Thyroid gland (tissue), 4 donors: ENCODE measurements around the gene SGSH.

Experiments used
- POLR2A ChIP-seq, 2 donors: fragments of 450-650 bp; IDR thresholded peaks; one replicate each; pipeline ENCODE4 v1.6.1; 2017; ENCODE audit warnings: antibody characterized with exemption in 2 of 2, mild to moderate bottlenecking in 2 of 2, moderate library complexity in 1 of 2
- TF ChIP-seq, protein P1 (sequence below), 6 experiments: fragments of 200-600 bp in 3 of 6; fragments of 450-650 bp in 3 of 6; sonication (generic) in 3 of 6; IDR thresholded peaks; one replicate each; pipeline ENCODE4 v1.5.1; 2016 to 2019; ENCODE audit warnings: antibody characterized with exemption in 6 of 6, mild to moderate bottlenecking in 2 of 6, inconsistent platforms in 1 of 6, moderate library complexity in 1 of 6

- TF ChIP-seq, protein P1, sequence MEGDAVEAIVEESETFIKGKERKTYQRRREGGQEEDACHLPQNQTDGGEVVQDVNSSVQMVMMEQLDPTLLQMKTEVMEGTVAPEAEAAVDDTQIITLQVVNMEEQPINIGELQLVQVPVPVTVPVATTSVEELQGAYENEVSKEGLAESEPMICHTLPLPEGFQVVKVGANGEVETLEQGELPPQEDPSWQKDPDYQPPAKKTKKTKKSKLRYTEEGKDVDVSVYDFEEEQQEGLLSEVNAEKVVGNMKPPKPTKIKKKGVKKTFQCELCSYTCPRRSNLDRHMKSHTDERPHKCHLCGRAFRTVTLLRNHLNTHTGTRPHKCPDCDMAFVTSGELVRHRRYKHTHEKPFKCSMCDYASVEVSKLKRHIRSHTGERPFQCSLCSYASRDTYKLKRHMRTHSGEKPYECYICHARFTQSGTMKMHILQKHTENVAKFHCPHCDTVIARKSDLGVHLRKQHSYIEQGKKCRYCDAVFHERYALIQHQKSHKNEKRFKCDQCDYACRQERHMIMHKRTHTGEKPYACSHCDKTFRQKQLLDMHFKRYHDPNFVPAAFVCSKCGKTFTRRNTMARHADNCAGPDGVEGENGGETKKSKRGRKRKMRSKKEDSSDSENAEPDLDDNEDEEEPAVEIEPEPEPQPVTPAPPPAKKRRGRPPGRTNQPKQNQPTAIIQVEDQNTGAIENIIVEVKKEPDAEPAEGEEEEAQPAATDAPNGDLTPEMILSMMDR (IDR thresholded peaks at IDR 0.05): no peak
- TF ChIP-seq POLR2A (IDR thresholded peaks at IDR 0.05): no peak
Observed at GRCh38 chr17:80212511-80212910, 7.6 kb downstream of the SGSH start.
